Measurements from ENCODE around the gene ZNF236.
A peak's percentile ranks its signal among the peaks of the same experiment; 100 is the strongest.

Gene ZNF236

GRCh38 chr18:76905821-76906220, 83.5 kb downstream of the ZNF236 start:
- no peak for DNase-seq (ENCODE audit: low read depth in 2 of 2, low spot score in 1 of 2)

GRCh38 chr18:76908277-76908676, 85.9 kb downstream of the ZNF236 start:
- DNase-seq (ENCODE audit: low read depth in 2 of 2, low spot score in 1 of 2), result no peak

GRCh38 chr18:76909439-76909838, 87.1 kb downstream of the ZNF236 start:
- no peak for DNase-seq (ENCODE audit: low read depth in 2 of 2, low spot score in 1 of 2)

GRCh38 chr18:76911440-76911839, 89.1 kb downstream of the ZNF236 start:
- DNase-seq (ENCODE audit: low read depth in 2 of 2, low spot score in 1 of 2), result no peak

GRCh38 chr18:76913583-76913982, 91.2 kb downstream of the ZNF236 start:
- no peak for DNase-seq (ENCODE audit: low read depth in 2 of 2, low spot score in 1 of 2)

- no peak for DNase-seq (ENCODE audit: low read depth in 2 of 2, low spot score in 1 of 2)
These were observed 92.0 kb downstream of the ZNF236 start for GRCh38 chr18:76914314-76914713.

GRCh38 chr18:76914796-76915195, 92.4 kb downstream of the ZNF236 start:
- DNase-seq (ENCODE audit: low read depth in 2 of 2, low spot score in 1 of 2), result no peak

GRCh38 chr18:76915456-76915855, 93.1 kb downstream of the ZNF236 start:
- DNase-seq (ENCODE audit: low read depth in 2 of 2, low spot score in 1 of 2), result no peak

- DNase-seq (ENCODE audit: low read depth in 2 of 2, low spot score in 1 of 2), result no peak
These were observed 98.6 kb downstream of the ZNF236 start for GRCh38 chr18:76920974-76921373.

GRCh38 chr18:76922107-76922506, 99.8 kb downstream of the ZNF236 start:
- peak in 1 of 2 donors; percentile 8 for DNase-seq (ENCODE audit: low read depth in 2 of 2, low spot score in 1 of 2)

GRCh38 chr18:76923485-76924085, 101.2 kb downstream of the ZNF236 start:
- no peak for DNase-seq (ENCODE audit: low read depth in 2 of 2, low spot score in 1 of 2)

GRCh38 chr18:76925501-76925900, 103.1 kb downstream of the ZNF236 start:
- DNase-seq (ENCODE audit: low read depth in 2 of 2, low spot score in 1 of 2), result no peak

GRCh38 chr18:76927223-76927725, 104.9 kb downstream of the ZNF236 start:
- no peak for DNase-seq (ENCODE audit: low read depth in 2 of 2, low spot score in 1 of 2)

- no peak for DNase-seq (ENCODE audit: low read depth in 2 of 2, low spot score in 1 of 2)
These were observed 106.0 kb downstream of the ZNF236 start for GRCh38 chr18:76928179-76928868.

GRCh38 chr18:76931171-76931570, 108.8 kb downstream of the ZNF236 start:
- DNase-seq (ENCODE audit: low read depth in 2 of 2, low spot score in 1 of 2), result no peak

GRCh38 chr18:76932026-76932819, 109.9 kb downstream of the ZNF236 start:
- DNase-seq (ENCODE audit: low read depth in 2 of 2, low spot score in 1 of 2), result no peak

- no peak for DNase-seq (ENCODE audit: low read depth in 2 of 2, low spot score in 1 of 2)
These were observed 113.5 kb downstream of the ZNF236 start for GRCh38 chr18:76935722-76936337.

- DNase-seq (ENCODE audit: low read depth in 2 of 2, low spot score in 1 of 2), result no peak
These were observed 114.5 kb downstream of the ZNF236 start for GRCh38 chr18:76936877-76937276.

GRCh38 chr18:76937597-76937996, 115.2 kb downstream of the ZNF236 start:
- no peak for DNase-seq (ENCODE audit: low read depth in 2 of 2, low spot score in 1 of 2)

GRCh38 chr18:76938619-76939018, 116.3 kb downstream of the ZNF236 start:
- DNase-seq (ENCODE audit: low read depth in 2 of 2, low spot score in 1 of 2), result no peak

GRCh38 chr18:76941284-76941683, 118.9 kb downstream of the ZNF236 start:
- no peak for DNase-seq (ENCODE audit: low read depth in 2 of 2, low spot score in 1 of 2)

Data from stimulated activated CD8-positive, alpha-beta memory T cell treated with anti-CD3 and anti-CD28 coated beads, Interleukin-4, amount 100 ng/mL, for 4 hours (primary cell).